ENCODE results near the gene IFNA13. TPM values are rescaled to one million over a fixed set of nuclear protein-coding genes. Genes with fewer than 3 reads are reported as not detected.

IFNA13 gene
- total RNA-seq, 1 donor from 2014 or later = not detected

DNA sequence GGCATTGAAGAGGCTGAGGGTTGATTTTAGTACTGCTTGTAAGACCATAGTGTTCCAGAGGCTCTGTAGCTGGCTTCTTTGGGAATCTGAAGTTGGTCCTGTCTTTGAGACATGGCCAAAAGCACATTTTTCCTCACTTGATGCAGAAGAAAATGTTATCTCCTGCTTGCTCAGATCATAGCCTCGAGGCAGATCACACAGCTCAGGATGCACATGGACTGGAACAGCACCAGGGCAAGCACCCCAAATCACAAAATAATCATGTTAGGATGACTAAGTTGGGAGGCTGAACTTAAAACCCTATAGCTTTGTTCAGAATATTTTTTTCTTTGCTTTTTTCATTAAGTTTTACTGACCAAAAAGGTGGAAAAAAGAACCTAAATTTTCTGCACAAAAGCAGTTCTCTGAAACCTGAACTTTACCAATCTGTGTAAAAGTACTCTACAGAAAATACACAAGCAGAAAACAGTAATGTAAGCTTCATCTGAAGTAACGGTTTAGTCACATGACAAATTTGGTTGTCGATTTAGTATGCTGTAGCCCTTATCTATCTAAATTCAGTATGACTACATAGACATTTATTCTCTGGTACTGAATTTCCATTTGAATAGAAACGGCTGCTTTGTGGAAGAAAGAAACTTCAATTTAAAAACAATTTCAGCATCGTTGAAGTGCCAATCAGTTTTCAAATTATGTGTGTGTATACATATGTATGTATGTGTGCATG, 36.0 kb downstream of the IFNA13 start:
- peaks cover 5% of the 10 kb centered on the region for H3K36me3 ChIP-seq (ENCODE audit: control insufficient read depth, insufficient read depth, low read length)
- no peak overlapping the region for H3K4me3 ChIP-seq (ENCODE audit: low read depth, low read length)
- H3K27me3 ChIP-seq (ENCODE audit: control insufficient read depth, insufficient read depth, low read length) = no peaks in the 10 kb centered on the region
- no peak for FAIRE-seq
- no peak for DNase-seq (ENCODE audit: low read depth)
- no peak for TF ChIP-seq CTCF (IDR thresholded peaks at IDR 0.05; ENCODE audit: insufficient read depth, low read length, severe bottlenecking)

DNA sequence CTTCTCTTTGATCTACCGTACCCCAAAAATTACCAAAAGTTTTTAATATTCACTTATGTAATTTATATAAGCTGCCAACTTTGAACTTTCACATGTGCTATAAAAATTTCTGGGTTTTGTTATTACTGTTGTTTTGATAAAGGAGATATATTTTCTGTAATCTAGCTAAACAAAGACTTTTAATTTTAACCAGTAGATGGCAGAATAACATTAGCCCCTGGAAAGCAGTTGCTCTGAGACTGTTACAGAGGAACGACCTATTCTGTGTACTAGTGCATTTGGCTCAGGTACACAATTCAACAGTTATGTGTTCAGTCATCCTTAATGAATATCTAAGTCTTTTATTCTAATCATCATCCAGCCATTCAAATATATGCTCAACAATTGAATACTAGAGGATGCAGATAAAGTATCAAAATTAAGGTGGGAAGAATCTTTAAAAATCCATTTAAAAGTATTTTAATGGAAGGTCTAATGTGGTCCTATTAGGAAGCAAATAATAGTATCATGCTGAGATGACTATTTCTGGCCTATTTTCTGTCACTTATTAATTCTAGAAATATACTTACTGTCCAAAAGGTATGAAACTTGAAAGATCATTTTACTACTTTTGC, 41.2 kb downstream of the IFNA13 start:
- no peaks in the 10 kb centered on the region for H3K27me3 ChIP-seq (ENCODE audit: control insufficient read depth, insufficient read depth, low read length)
- TF ChIP-seq CTCF (IDR thresholded peaks at IDR 0.05; ENCODE audit: insufficient read depth, low read length, severe bottlenecking) = peak; percentile 44
- H3K36me3 ChIP-seq (ENCODE audit: control insufficient read depth, insufficient read depth, low read length) = no peaks in the 10 kb centered on the region
- no peak overlapping the region for H3K4me3 ChIP-seq (ENCODE audit: low read depth, low read length)
- FAIRE-seq (no peak), DNase-seq (ENCODE audit: low read depth) (peak; percentile 56)

GRCh38 chr9:21324047-21324446, 43.8 kb downstream of the IFNA13 start:
- no peak for DNase-seq (ENCODE audit: low read depth)
- TF ChIP-seq CTCF (IDR thresholded peaks at IDR 0.05; ENCODE audit: insufficient read depth, low read length, severe bottlenecking) = no peak
- H3K27me3 ChIP-seq (ENCODE audit: control insufficient read depth, insufficient read depth, low read length) = no peaks in the 10 kb centered on the region
- H3K36me3 ChIP-seq (ENCODE audit: control insufficient read depth, insufficient read depth, low read length) = no peaks in the 10 kb centered on the region
- H3K4me3 ChIP-seq (ENCODE audit: low read depth, low read length) = no peak overlapping the region
- FAIRE-seq = no peak

GRCh38 chr9:21322911-21323461, 44.9 kb downstream of the IFNA13 start:
- no peak for TF ChIP-seq CTCF (IDR thresholded peaks at IDR 0.05; ENCODE audit: insufficient read depth, low read length, severe bottlenecking)
- FAIRE-seq (no peak), DNase-seq (ENCODE audit: low read depth) (no peak)
- Histone ChIP-seq H3K4me3 (ENCODE audit: low read depth, low read length) (no peak overlapping the region), H3K27me3 (ENCODE audit: control insufficient read depth, insufficient read depth, low read length) (no peaks in the 10 kb centered on the region), H3K36me3 (ENCODE audit: control insufficient read depth, insufficient read depth, low read length) (no peaks in the 10 kb centered on the region)

GRCh38 chr9:21320465-21320864, 47.4 kb downstream of the IFNA13 start:
- no peak for TF ChIP-seq CTCF (IDR thresholded peaks at IDR 0.05; ENCODE audit: insufficient read depth, low read length, severe bottlenecking)
- no peaks in the 10 kb centered on the region for H3K27me3 ChIP-seq (ENCODE audit: control insufficient read depth, insufficient read depth, low read length)
- no peak for FAIRE-seq

More at GRCh38 chr9:21320465-21320864, 47.4 kb downstream of the IFNA13 start:
- DNase-seq (ENCODE audit: low read depth) = no peak
- H3K36me3 ChIP-seq (ENCODE audit: control insufficient read depth, insufficient read depth, low read length) = no peaks in the 10 kb centered on the region
- no peak overlapping the region for H3K4me3 ChIP-seq (ENCODE audit: low read depth, low read length)
